Suprapubic skin (tissue), 4 donors: Measurements from ENCODE around the gene ATP8B3. TPM values are rescaled to one million over a fixed set of nuclear protein-coding genes. Genes with fewer than 3 reads are reported as not detected.

Experiments used
- DNase-seq, 2 donors: peaks; one replicate each; pipeline ENCODE4 v3.0.0-alpha.2; 2019; ENCODE audit warnings: low spot score in 2 of 2
- H3K27ac ChIP-seq: fragments of 200-600 bp; sonication (generic); one replicate; pipeline ENCODE4 v1.5.1; 2019
- H3K27me3 ChIP-seq: fragments of 200-600 bp; sonication (generic); one replicate; pipeline ENCODE4 v1.5.1; 2019
- H3K36me3 ChIP-seq: fragments of 200-600 bp; sonication (generic); one replicate; pipeline ENCODE4 v1.5.1; 2019
- H3K4me1 ChIP-seq: fragments of 200-600 bp; sonication (generic); one replicate; pipeline ENCODE4 v1.5.1; 2019
- H3K4me3 ChIP-seq: fragments of 200-600 bp; sonication (generic); one replicate; pipeline ENCODE4 v1.5.1; 2019; ENCODE audit warnings: mild to moderate bottlenecking
- H3K9me3 ChIP-seq: fragments of 200-600 bp; sonication (generic); one replicate; pipeline ENCODE4 v1.5.1; 2019
- EP300 ChIP-seq: sonication (generic); formaldehyde crosslinking; IDR thresholded peaks from one replicate; pipeline ENCODE4 v1.6.1; 2017; ENCODE audit warnings: antibody characterized with exemption
- POLR2A ChIP-seq, 2 donors: fragments of 450-650 bp; IDR thresholded peaks; one replicate each; pipeline ENCODE4 v1.6.1; 2017; ENCODE audit warnings: antibody characterized with exemption in 2 of 2, mild to moderate bottlenecking in 2 of 2, moderate library complexity in 2 of 2
- POLR2AphosphoS5 ChIP-seq, 3 donors: sonication (generic); formaldehyde crosslinking; IDR thresholded peaks; one replicate each; pipeline ENCODE4 v1.6.1; 2017; ENCODE audit warnings: antibody characterized with exemption in 3 of 3
- WGBS: methylation state at CpG from one replicate; pipeline ENCODE4 v1.1.5; 2018; 5-methylcytosine and 5-hydroxymethylcytosine counted together
- total RNA-seq, 4 donors: library from RNA; depleted of rRNA; stranded (reverse); fragments of >200 nt; gene quantifications; one replicate each; pipeline ENCODE4 v1.1.0, GENCODE V29; 2016
- TF ChIP-seq, protein P1 (sequence below), 2 donors: fragments of 200-600 bp in 1 of 2; fragments of 450-650 bp in 1 of 2; sonication (generic) in 1 of 2; IDR thresholded peaks; one replicate each; pipeline ENCODE4 v1.5.1; 2016 to 2019; ENCODE audit warnings: antibody characterized with exemption in 2 of 2, mild to moderate bottlenecking in 1 of 2, moderate library complexity in 1 of 2

Gene ATP8B3
- total RNA-seq, 4 donors from 2014 or later, result 1.5 to 3.8 (median 1.8) TPM

DNA sequence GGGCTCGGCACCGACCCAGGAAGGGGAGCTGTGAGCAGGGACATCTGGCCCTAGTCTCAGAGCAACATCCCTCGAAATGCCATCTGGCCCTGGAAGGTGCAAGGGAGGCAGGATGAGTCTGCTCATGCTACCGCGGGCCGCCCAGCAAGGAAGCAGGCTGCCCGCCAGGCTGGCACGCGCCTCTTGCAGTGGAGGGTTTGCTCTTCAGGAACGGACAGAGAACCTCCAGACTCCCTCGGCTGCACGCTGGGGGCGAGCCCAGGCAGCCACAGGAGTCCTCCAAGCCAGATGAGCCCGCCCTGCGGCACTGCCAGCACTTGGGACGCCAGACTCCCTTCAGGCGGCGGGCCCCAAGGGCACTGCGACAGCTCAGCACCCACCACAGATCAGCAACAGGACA is 10.1 kb upstream of the ATP8B3 start:
- Histone ChIP-seq H3K4me1 (peaks cover 11% of the 10 kb centered on the region), H3K9me3 (no peaks in the 10 kb centered on the region), H3K27me3 (no peaks in the 10 kb centered on the region), H3K27ac (no peak overlapping the region), H3K36me3 (peaks cover 87% of the 10 kb centered on the region), H3K4me3 (no peak overlapping the region)
- no peak for DNase-seq
- TF ChIP-seq POLR2A (IDR thresholded peaks at IDR 0.05) (no peak), EP300 (no peak), POLR2AphosphoS5 (IDR thresholded peaks at IDR 0.05) (no peak)
- TF ChIP-seq, protein P1, sequence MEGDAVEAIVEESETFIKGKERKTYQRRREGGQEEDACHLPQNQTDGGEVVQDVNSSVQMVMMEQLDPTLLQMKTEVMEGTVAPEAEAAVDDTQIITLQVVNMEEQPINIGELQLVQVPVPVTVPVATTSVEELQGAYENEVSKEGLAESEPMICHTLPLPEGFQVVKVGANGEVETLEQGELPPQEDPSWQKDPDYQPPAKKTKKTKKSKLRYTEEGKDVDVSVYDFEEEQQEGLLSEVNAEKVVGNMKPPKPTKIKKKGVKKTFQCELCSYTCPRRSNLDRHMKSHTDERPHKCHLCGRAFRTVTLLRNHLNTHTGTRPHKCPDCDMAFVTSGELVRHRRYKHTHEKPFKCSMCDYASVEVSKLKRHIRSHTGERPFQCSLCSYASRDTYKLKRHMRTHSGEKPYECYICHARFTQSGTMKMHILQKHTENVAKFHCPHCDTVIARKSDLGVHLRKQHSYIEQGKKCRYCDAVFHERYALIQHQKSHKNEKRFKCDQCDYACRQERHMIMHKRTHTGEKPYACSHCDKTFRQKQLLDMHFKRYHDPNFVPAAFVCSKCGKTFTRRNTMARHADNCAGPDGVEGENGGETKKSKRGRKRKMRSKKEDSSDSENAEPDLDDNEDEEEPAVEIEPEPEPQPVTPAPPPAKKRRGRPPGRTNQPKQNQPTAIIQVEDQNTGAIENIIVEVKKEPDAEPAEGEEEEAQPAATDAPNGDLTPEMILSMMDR (IDR thresholded peaks at IDR 0.05), result no peak
- no CpG with 5 or more reads among the region's 19 CpGs for WGBS

DNA sequence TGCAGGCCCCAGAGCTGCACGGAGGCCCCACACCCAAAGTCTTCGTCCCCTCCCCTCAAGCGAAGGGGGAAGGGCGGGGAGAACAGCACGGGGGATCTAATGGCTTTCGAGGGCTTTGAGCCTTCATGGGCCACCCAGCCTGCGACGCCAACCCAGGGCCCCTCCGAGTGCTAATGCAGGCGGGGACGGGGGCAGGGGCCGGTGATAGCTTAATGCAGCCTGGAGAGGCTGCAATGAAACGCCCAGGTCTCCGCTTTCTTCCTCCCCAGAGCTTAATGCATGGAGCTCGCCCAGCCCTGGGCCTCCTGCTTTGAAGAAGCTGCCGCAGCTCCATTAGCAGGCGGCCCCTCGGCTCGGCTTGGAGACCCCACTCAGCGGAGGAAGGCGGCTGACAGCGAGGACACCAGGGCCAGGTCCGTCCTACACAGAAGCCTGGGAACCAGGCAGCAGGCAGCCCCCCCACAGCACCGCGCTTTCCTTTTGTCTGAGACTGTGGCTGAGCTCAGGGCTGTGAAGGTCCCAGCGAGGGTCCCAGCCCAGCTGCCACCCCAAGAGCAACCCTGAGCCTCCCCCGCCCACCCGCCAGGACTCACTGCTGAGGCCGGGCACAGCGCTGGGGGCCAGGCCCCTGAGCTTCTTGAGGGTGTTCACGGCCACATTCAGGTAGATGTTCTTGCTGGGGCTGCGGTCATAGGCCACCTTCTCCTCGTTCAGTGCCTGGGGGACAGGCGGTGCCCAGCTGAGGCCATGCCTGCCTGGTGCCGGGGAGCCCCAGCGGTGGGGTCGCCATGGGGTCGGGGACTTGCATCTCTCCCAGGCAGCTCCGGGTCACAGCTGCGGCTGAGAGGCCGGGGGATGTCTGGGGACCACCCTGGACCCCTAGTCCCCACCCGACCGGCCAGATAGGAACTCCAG is 7.5 kb upstream of the ATP8B3 start:
- peaks cover 95% of the 10 kb centered on the region for H3K36me3 ChIP-seq
- TF ChIP-seq, protein P1 (IDR thresholded peaks at IDR 0.05), result no peak
- no peak for TF ChIP-seq POLR2A (IDR thresholded peaks at IDR 0.05)
- no peaks in the 10 kb centered on the region for H3K4me1 ChIP-seq
- no peak for DNase-seq
- H3K4me3 ChIP-seq, result no peak overlapping the region
- 92% methylated on average over 27 of the region's 43 CpGs for WGBS
- no peak overlapping the region for H3K27ac ChIP-seq
- H3K27me3 ChIP-seq, result no peaks in the 10 kb centered on the region
- H3K9me3 ChIP-seq, result no peaks in the 10 kb centered on the region

DNA sequence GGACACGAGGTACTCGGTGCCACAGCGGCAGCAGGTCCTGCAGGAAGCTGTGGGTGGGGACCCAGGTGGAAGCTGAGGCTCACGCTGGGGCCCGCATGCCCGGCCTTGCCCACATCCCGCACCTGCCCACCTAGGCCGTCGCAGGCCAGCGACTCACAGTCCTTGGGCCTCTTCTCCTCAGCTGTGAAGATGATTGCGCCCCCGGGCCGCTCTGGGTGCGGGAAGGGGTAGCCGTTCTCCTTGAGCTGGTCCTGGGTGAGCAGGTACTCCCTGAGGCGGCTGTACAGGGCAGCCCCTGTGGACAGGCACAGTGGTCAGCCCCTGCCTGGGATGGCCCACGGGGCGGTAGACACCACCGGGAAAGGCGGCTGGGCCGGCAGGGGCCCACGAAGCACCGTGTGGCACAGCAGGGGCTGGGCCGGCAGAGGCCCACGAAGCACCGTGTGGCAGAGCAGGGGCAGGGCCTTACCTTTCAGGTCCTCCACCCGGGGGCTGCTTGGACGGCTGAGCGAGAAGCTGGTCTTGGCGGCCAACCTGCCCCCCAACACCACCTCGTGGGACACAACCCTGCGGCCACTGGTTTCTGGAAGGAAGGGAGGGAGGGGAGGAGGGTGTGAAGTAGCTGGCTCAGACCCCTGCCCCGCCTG is 6.6 kb upstream of the ATP8B3 start:
- H3K27ac ChIP-seq, result no peak overlapping the region
- 87% methylated on average over 7 of the region's 33 CpGs for WGBS
- H3K27me3 ChIP-seq, result no peaks in the 10 kb centered on the region
- H3K4me1 ChIP-seq, result no peaks in the 10 kb centered on the region
- TF ChIP-seq POLR2A (IDR thresholded peaks at IDR 0.05) (no peak), POLR2AphosphoS5 (IDR thresholded peaks at IDR 0.05) (no peak), EP300 (no peak)
- TF ChIP-seq, protein P1 (IDR thresholded peaks at IDR 0.05), result no peak
- no peaks in the 10 kb centered on the region for H3K9me3 ChIP-seq
- DNase-seq, result no peak
- peaks cover 86% of the 10 kb centered on the region for H3K36me3 ChIP-seq
- no peak overlapping the region for H3K4me3 ChIP-seq

DNA sequence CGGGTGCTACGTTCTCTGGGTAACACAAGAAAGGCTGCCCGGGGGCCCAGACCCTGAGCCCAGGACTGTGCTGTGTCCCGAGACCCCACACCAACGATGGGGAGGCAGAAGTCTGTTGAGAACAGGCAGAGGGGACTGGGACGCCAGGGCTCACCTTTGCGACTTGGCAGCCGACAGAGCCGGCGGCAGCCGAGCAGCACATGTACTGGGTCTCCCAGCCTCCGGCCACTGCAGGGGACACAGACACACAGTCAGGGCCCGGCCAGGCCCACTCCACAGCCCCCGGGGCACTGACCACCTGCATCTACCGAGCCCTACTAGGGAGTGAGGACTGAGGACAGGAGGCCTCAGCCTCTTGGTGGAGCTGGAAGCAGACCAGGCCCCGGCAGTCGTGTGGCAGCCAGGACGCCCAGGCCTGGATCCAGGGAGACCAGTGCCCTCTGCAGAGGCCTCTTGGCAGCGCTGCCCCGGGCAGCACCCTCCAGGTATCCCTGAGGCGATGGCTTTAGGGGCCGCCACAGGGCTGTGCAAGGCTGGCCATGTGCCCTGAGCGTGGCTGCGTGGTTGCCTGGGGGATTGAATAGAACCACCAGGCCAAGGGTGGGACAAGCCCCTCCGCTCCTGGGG is 5.6 kb upstream of the ATP8B3 start:
- 94% methylated on average over 3 of the region's 25 CpGs for WGBS
- no peak overlapping the region for H3K27ac ChIP-seq
- H3K4me3 ChIP-seq, result no peak overlapping the region
- no peaks in the 10 kb centered on the region for H3K27me3 ChIP-seq
- no peaks in the 10 kb centered on the region for H3K9me3 ChIP-seq
- H3K36me3 ChIP-seq, result peaks cover 77% of the 10 kb centered on the region
- H3K4me1 ChIP-seq, result peaks cover 8% of the 10 kb centered on the region
- TF ChIP-seq EP300 (no peak), POLR2AphosphoS5 (IDR thresholded peaks at IDR 0.05) (no peak), POLR2A (IDR thresholded peaks at IDR 0.05) (no peak)
- TF ChIP-seq, protein P1 (IDR thresholded peaks at IDR 0.05), result no peak
- DNase-seq, result no peak
